ENCODE results near the gene SLTM. TPM values are rescaled to one million over a fixed set of nuclear protein-coding genes. Genes with fewer than 3 reads are reported as not detected.
"Not testable (repeated sequence)": the region's sequence is repeated elsewhere in the genome, so short reads cannot be mapped to it uniquely, and the experiment has no call there.

The SLTM gene
- total RNA-seq, 1 donor from 2014 or later, result 102 TPM

DNA sequence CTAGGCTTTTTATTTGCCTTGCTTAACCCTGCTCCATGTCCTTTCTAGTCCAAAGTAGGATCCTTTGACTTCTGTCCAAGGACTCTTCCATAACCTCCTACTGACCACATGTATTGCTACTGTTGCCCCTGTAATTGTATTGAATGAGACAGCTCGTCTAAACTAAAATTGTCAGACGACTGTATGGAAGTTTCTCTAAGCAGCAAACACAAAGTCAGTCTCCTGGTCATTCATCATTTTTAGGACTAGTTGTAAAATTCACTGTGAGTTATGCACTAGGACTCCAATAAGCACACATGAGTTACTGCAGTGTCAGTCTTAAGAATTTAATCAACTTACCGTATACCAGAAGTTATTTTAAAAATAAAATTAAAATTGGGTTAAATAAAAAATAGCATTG, 32.8 kb downstream of the SLTM start:
- DNase-seq (ENCODE audit: low read depth) (no peak), FAIRE-seq (no peak)
- TF ChIP-seq, protein P1, sequence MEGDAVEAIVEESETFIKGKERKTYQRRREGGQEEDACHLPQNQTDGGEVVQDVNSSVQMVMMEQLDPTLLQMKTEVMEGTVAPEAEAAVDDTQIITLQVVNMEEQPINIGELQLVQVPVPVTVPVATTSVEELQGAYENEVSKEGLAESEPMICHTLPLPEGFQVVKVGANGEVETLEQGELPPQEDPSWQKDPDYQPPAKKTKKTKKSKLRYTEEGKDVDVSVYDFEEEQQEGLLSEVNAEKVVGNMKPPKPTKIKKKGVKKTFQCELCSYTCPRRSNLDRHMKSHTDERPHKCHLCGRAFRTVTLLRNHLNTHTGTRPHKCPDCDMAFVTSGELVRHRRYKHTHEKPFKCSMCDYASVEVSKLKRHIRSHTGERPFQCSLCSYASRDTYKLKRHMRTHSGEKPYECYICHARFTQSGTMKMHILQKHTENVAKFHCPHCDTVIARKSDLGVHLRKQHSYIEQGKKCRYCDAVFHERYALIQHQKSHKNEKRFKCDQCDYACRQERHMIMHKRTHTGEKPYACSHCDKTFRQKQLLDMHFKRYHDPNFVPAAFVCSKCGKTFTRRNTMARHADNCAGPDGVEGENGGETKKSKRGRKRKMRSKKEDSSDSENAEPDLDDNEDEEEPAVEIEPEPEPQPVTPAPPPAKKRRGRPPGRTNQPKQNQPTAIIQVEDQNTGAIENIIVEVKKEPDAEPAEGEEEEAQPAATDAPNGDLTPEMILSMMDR (IDR thresholded peaks at IDR 0.05; ENCODE audit: insufficient read depth, low read length, severe bottlenecking), result no peak
- Histone ChIP-seq H3K36me3 (ENCODE audit: control insufficient read depth, insufficient read depth, low read length) (no peaks in the 10 kb centered on the region), H3K4me3 (ENCODE audit: low read depth, low read length) (no peak overlapping the region), H3K27me3 (ENCODE audit: control insufficient read depth, insufficient read depth, low read length) (no peaks in the 10 kb centered on the region)

GRCh38 chr15:58898150-58898680, 35.3 kb downstream of the SLTM start:
- TF ChIP-seq, protein P1 (IDR thresholded peaks at IDR 0.05; ENCODE audit: insufficient read depth, low read length, severe bottlenecking), result no peak
- no peaks in the 10 kb centered on the region for H3K36me3 ChIP-seq (ENCODE audit: control insufficient read depth, insufficient read depth, low read length)
- DNase-seq (ENCODE audit: low read depth) (no peak), FAIRE-seq (no peak)
- H3K27me3 ChIP-seq (ENCODE audit: control insufficient read depth, insufficient read depth, low read length), result no peaks in the 10 kb centered on the region
- H3K4me3 ChIP-seq (ENCODE audit: low read depth, low read length), result no peak overlapping the region

GRCh38 chr15:58889363-58889762, 44.1 kb downstream of the SLTM start:
- no peak overlapping the region for H3K4me3 ChIP-seq (ENCODE audit: low read depth, low read length)

GRCh38 chr15:58886921-58887320, 46.6 kb downstream of the SLTM start:
- FAIRE-seq, result no peak
- TF ChIP-seq, protein P1 (IDR thresholded peaks at IDR 0.05; ENCODE audit: insufficient read depth, low read length, severe bottlenecking), result no peak
- no peak for DNase-seq (ENCODE audit: low read depth)
- no peaks in the 10 kb centered on the region for H3K27me3 ChIP-seq (ENCODE audit: control insufficient read depth, insufficient read depth, low read length)
- H3K4me3 ChIP-seq (ENCODE audit: low read depth, low read length), result no peak overlapping the region
- peaks cover 21% of the 10 kb centered on the region for H3K36me3 ChIP-seq (ENCODE audit: control insufficient read depth, insufficient read depth, low read length)

More at GRCh38 chr15:58889363-58889762, 44.1 kb downstream of the SLTM start:
- peak; percentile 5 for DNase-seq (ENCODE audit: low read depth)
- FAIRE-seq, result no peak
- no peaks in the 10 kb centered on the region for H3K27me3 ChIP-seq (ENCODE audit: control insufficient read depth, insufficient read depth, low read length)
- H3K36me3 ChIP-seq (ENCODE audit: control insufficient read depth, insufficient read depth, low read length), result peaks cover 16% of the 10 kb centered on the region
- TF ChIP-seq, protein P1 (IDR thresholded peaks at IDR 0.05; ENCODE audit: insufficient read depth, low read length, severe bottlenecking), result no peak

GRCh38 chr15:58883926-58884325, 49.6 kb downstream of the SLTM start:
- H3K27me3 ChIP-seq (ENCODE audit: control insufficient read depth, insufficient read depth, low read length); H3K4me3 ChIP-seq (ENCODE audit: low read depth, low read length); DNase-seq (ENCODE audit: low read depth); FAIRE-seq: not testable (repeated sequence)
- peaks cover 23% of the 10 kb centered on the region for H3K36me3 ChIP-seq (ENCODE audit: control insufficient read depth, insufficient read depth, low read length)

- TF ChIP-seq, protein P1 (IDR thresholded peaks at IDR 0.05; ENCODE audit: insufficient read depth, low read length, severe bottlenecking), result no peak
- FAIRE-seq (no peak), DNase-seq (ENCODE audit: low read depth) (no peak)
- Histone ChIP-seq H3K36me3 (ENCODE audit: control insufficient read depth, insufficient read depth, low read length) (peaks cover 19% of the 10 kb centered on the region), H3K4me3 (ENCODE audit: low read depth, low read length) (no peak overlapping the region), H3K27me3 (ENCODE audit: control insufficient read depth, insufficient read depth, low read length) (no peaks in the 10 kb centered on the region)
Observed at GRCh38 chr15:58882243-58882642, 51.2 kb downstream of the SLTM start.
